ENCODE measurements around the gene TNFRSF25. TPM values are rescaled to one million over a fixed set of nuclear protein-coding genes. Genes with fewer than 3 reads are reported as not detected.
A peak's percentile ranks its signal among the peaks of the same experiment; 100 is the strongest.

Gene TNFRSF25
- total and polyA plus RNA-seq, 8 donors = 5.6 to 34.8 (median 23.3) TPM

- DNase-seq = no peak
- Histone ChIP-seq H3K36me3 (no peaks in the 10 kb centered on the region), H3K27ac (peak overlapping the region; percentile 13 to 73), H3K4me3 (peak overlapping the region; percentile 38 to 42), H3K9me3 (no peaks in the 10 kb centered on the region), H3K4me1 (peaks cover 8 to 18% of the 10 kb centered on the region in 2 donors), H3K27me3 (peaks cover 4 to 53% of the 10 kb centered on the region in 2 donors)
- ATAC-seq = peak; percentile 3
- no peak for TF ChIP-seq CTCF (IDR thresholded peaks at IDR 0.05)
- intact Hi-C loops (cut with DNase I) = loop anchor here in 1 of 2 donors (10.0 kb wide), 1 partner anchor 149 kb away; no protein-coding TSS in a partner anchor
Measured at GRCh38 chr1:6485168-6486101, 19.5 kb upstream of the TNFRSF25 start.

GRCh38 chr1:6484826-6485167 lies 18.8 kb upstream of the TNFRSF25 start:
- H3K4me3 ChIP-seq = peak overlapping the region; percentile 38 to 42
- intact Hi-C loops (cut with DNase I) = loop anchor here in 1 of 2 donors (10.0 kb wide), 1 partner anchor 150 kb away; no protein-coding TSS in a partner anchor
- no peak for TF ChIP-seq CTCF (IDR thresholded peaks at IDR 0.05)
- DNase-seq (no peak), ATAC-seq (peak; percentile 3)
- no peaks in the 10 kb centered on the region for H3K9me3 ChIP-seq
- peaks cover 4 to 46% of the 10 kb centered on the region in 2 donors for H3K27me3 ChIP-seq
- H3K36me3 ChIP-seq = no peaks in the 10 kb centered on the region
- peaks cover 1 to 11% of the 10 kb centered on the region in 2 donors for H3K4me1 ChIP-seq
- peak overlapping the region; percentile 13 to 73 for H3K27ac ChIP-seq

DNA sequence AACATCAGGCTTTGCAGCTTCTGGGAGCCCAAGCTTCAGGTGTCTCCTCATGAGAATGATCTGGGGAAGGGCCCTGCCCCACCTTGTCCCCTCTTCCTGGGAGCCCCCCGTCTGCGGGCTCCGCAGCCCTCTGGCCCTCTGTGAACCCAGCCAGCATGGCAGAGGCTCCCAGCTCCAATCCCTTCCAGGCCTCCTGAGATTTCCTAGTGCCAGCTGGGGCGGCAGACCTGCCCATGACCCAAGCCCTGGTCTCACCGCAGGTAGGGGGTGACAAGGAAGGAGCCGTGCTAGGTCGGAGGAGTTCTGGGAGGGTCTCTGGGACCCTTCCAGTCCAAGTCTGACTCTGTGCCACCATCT lies 17.8 kb upstream of the TNFRSF25 start:
- Histone ChIP-seq H3K4me3 (no peak overlapping the region), H3K36me3 (no peaks in the 10 kb centered on the region), H3K27ac (peak overlapping the region in 1 of 2 donors; percentile 19), H3K4me1 (peaks cover 0 to 9% of the 10 kb centered on the region in 2 donors), H3K27me3 (peaks cover 4 to 42% of the 10 kb centered on the region in 2 donors), H3K9me3 (no peaks in the 10 kb centered on the region)
- ATAC-seq = no peak
- no peak for DNase-seq
- TF ChIP-seq CTCF (IDR thresholded peaks at IDR 0.05) = no peak
- intact Hi-C loops (cut with DNase I) = loop anchor here in 1 of 2 donors (10.0 kb wide), 1 partner anchor 151 kb away; no protein-coding TSS in a partner anchor

GRCh38 chr1:6483017-6483760 lies 17.2 kb upstream of the TNFRSF25 start:
- H3K4me3 ChIP-seq = no peak overlapping the region
- DNase-seq = peak in 2 of 4 donors; percentile 67 to 85
- peaks cover 4 to 42% of the 10 kb centered on the region in 2 donors for H3K27me3 ChIP-seq
- no peak for TF ChIP-seq CTCF (IDR thresholded peaks at IDR 0.05)
- intact Hi-C loops (cut with DNase I) = loop anchor here in 1 of 2 donors (10.0 kb wide), 1 partner anchor 152 kb away; no protein-coding TSS in a partner anchor
- H3K4me1 ChIP-seq = peaks cover 0 to 9% of the 10 kb centered on the region in 2 donors
- ATAC-seq = peak; percentile 85
- no peaks in the 10 kb centered on the region for H3K36me3 ChIP-seq
- no peaks in the 10 kb centered on the region for H3K9me3 ChIP-seq
- H3K27ac ChIP-seq = peak overlapping the region in 1 of 2 donors; percentile 19

Measured in left lung (tissue), 10 donors.